ENCODE data around the gene SETD7.
A peak's percentile ranks its signal among the peaks of the same experiment; 100 is the strongest.

The SETD7 gene

DNA sequence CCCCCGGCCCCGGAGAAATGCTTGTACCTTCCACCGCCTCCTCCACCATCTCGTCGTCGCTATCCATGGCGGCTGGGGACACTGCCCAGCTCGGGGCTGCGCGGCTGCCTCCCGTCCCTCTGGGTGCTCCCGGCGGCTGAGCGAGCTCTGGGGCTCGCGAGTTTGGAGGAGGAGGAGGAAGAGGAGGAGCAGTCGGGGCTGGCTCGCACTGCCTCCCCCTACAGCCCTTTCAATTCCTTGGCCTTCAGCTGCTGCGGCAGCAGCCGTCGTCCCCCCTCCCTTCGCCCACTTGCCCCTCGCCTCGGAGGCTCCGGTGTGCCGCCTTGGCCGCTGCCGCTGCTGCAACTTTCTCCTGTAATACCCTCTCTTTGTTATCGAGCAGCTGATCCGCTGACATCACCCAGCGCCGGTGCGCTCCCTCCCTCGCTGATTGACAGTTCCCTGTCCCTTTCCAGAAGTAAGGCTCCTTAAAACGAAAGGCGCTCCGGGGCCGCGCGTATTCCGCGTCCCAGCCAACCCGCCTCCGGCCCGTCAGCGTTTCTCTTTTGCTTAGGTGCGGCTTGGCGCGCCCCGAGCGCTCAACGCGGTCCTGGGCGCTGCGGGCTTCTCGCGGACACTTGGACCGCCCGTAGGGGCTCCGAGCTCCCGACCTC lies at the start of gene SETD7:
TSS of gene SETD7 (minus strand) at position 149 of the 653 bp plus-strand sequence. CDS start at position 67, 82 bp downstream.
- Histone ChIP-seq H3K36me3 (no peaks in the 10 kb centered on the region), H3K9ac (peak within 1 kb of the TSS; percentile 95), H3K4me2 (peak within 1 kb of the TSS; percentile 88), H3K4me3 (peak within 1 kb of the TSS; percentile 98), H4K20me1 (peaks cover 37% of the 10 kb centered on the region), H3K4me1 (peaks cover 60% of the 10 kb centered on the region), H3K27ac (peak within 1 kb of the TSS; percentile 98), H3K27me3 (peaks cover 30% of the 10 kb centered on the region), H3K9me3 (no peaks in the 10 kb centered on the region)
- TF ChIP-seq Cebpa-rat (IDR thresholded peaks at IDR 0.05) = no peak

DNA sequence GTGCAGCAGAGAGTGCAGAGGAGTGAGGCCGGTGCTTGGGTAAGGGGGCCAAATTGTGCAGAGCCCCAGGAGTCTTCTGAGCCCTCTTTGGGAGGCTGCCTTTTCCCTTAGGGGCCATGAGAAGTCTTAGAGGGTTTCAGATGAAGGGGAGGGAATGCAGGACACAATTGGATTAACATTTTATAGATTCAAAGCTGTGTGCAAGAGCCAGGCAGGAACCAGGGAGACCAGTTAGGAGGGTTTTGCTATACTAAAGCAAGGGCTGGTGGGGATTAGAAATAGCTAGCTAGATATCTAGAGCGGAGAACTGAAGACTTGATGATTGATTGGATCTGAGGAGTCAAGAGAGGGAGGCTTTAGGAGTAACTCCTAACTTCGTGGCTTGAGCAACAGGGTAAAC lies 49.5 kb upstream of the SETD7 start:
- Histone ChIP-seq H3K4me2 (no peak overlapping the region), H3K36me3 (no peaks in the 10 kb centered on the region), H3K9ac (no peak overlapping the region), H3K27me3 (no peaks in the 10 kb centered on the region), H3K9me3 (no peaks in the 10 kb centered on the region), H3K4me3 (no peak overlapping the region), H3K27ac (no peak overlapping the region), H4K20me1 (no peaks in the 10 kb centered on the region), H3K4me1 (peaks cover 9% of the 10 kb centered on the region)
- no peak for TF ChIP-seq Cebpa-rat (IDR thresholded peaks at IDR 0.05)

DNA sequence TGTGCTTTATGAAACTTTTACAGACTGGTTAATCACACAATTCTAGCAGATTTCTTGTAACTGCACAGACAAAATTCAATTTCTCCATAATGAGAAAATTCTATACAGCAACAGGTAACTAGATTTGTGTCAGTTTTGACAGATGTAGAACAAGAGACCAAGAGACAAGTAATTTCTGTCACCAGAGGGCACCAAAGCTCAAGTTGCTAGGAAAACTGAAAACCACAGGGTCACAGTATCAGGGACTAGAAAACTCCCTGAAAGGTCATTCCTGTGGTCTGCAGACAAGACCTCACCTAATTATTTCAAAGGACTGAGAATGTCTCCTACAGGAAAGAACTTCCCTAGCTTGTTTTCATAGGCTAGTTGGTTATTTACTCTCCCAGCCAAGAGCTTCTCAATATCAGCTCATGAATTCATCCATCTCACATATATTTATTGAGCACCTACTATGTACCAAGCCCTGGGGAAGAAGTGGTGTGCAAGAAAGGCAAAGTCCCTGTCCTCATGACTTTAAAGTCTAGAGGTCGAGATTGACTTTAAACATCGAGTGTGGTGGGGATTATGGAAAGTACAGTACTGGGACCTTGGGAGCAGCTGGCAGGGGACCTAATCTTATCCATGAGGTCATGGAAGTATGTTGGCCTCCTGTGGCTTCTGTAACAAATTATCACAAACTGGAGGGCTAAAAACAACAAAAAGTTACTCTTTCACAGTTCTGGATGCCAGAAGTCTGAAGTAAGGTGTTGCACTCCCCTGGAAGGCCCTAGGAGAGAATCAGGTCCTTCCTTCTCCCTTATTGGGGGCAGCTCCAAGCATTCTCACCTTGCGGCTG lies 47.8 kb upstream of the SETD7 start:
- no peaks in the 10 kb centered on the region for H3K9me3 ChIP-seq
- H3K36me3 ChIP-seq = no peaks in the 10 kb centered on the region
- no peak overlapping the region for H3K9ac ChIP-seq
- H3K4me3 ChIP-seq = no peak overlapping the region
- H3K4me2 ChIP-seq = no peak overlapping the region
- H4K20me1 ChIP-seq = no peaks in the 10 kb centered on the region
- H3K27ac ChIP-seq = no peak overlapping the region
- H3K27me3 ChIP-seq = no peaks in the 10 kb centered on the region
- H3K4me1 ChIP-seq = peaks cover 9% of the 10 kb centered on the region
- no peak for TF ChIP-seq Cebpa-rat (IDR thresholded peaks at IDR 0.05)

DNA sequence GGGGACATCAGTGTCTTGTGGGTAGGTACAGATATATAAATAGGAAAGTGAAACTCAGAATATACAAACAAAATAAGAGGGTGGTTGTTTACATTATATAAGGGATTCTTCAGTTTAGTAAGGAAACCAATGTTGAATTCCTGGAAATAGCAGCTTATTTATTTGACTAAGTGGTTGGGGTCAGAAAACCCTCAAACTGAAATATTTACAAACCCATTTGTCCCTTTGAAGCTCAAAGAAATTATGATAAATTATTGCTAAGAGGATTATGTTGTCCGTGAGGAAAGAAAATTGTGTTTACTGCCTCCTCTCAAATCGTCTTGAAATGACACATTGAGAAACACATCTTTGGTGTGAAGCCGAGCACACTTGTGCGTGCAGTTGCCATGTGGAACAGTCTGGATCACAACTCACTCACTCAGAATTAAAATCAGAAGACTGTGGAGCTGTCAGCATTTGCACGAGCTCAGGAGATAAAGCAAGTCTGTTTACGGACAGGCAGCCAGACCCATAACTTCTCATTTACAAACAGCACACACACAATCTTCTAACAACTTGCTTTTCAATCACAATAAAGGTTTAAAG lies 46.8 kb upstream of the SETD7 start:
- H3K27me3 ChIP-seq = no peaks in the 10 kb centered on the region
- TF ChIP-seq Cebpa-rat (IDR thresholded peaks at IDR 0.05) = no peak
- no peak overlapping the region for H3K27ac ChIP-seq
- no peak overlapping the region for H3K9ac ChIP-seq
- no peaks in the 10 kb centered on the region for H4K20me1 ChIP-seq
- H3K4me1 ChIP-seq = peaks cover 10% of the 10 kb centered on the region
- no peak overlapping the region for H3K4me2 ChIP-seq
- H3K36me3 ChIP-seq = no peaks in the 10 kb centered on the region
- no peak overlapping the region for H3K4me3 ChIP-seq
- no peaks in the 10 kb centered on the region for H3K9me3 ChIP-seq

DNA sequence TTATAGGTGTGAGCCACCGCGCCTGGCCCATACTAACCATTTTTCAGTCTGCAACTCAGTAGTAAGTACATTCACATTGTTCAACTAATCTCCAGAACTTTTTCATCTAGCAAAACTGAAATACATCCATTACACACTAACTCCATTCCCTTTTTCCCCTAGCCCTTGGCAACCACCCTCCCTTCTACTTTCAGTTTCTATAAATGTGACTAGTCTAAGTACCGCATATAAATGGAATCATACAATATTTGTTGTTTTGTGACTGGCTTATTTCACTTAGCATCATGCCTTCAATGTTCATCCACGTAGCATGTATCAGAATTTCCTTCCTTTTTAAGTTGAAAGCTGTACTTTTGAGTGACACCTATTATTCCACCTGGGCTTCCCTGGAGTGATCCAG lies 44.6 kb upstream of the SETD7 start:
- Histone ChIP-seq H4K20me1 (no peaks in the 10 kb centered on the region), H3K4me3 (no peak overlapping the region), H3K27ac (no peak overlapping the region), H3K36me3 (no peaks in the 10 kb centered on the region), H3K9ac (no peak overlapping the region), H3K9me3 (no peaks in the 10 kb centered on the region), H3K27me3 (no peaks in the 10 kb centered on the region), H3K4me1 (peaks cover 23% of the 10 kb centered on the region), H3K4me2 (peak overlapping the region; percentile 0; the same call in 1 of the 2 replicates)
- TF ChIP-seq Cebpa-rat (IDR thresholded peaks at IDR 0.05) = no peak

DNA sequence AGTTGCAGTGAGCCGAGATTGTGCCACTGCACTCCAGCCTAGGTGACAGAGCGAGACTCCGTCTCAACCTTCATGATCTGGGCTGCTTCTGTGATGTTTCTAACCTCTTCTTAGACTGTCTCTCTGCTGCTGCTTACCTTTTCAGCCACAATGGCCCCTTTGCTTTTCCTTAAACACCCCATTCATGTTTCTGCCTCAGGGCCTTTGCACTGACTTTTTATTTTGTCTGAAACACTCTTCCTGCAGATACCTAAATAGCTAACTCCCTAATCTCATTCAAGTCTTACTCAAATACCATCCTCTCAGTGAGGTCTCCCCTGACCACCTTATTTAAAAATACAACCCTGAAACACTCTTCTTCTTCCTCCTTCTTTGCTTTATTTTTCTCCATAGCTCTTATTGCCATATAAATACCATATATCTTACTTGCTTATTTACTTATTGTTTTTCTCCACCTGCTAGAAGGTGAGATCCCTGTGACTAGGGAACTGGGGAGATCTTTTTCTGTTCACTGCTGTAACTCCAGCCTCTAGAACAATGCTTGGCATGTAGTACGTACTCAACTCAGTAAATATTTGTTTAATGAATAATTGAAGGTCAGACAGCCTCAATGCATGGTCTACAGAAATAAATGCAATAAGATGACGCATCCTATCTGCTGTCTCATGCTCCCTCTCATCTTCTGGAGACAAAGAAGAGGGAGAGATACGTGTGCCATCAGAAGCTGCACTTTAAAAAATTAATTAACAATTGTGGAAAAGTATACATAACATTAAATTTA lies 43.8 kb upstream of the SETD7 start:
- Histone ChIP-seq H3K27ac (no peak overlapping the region), H3K4me3 (no peak overlapping the region), H4K20me1 (no peaks in the 10 kb centered on the region), H3K9me3 (no peaks in the 10 kb centered on the region), H3K9ac (no peak overlapping the region), H3K27me3 (no peaks in the 10 kb centered on the region), H3K4me2 (no peak overlapping the region), H3K4me1 (peaks cover 23% of the 10 kb centered on the region), H3K36me3 (no peaks in the 10 kb centered on the region)
- no peak for TF ChIP-seq Cebpa-rat (IDR thresholded peaks at IDR 0.05)

DNA sequence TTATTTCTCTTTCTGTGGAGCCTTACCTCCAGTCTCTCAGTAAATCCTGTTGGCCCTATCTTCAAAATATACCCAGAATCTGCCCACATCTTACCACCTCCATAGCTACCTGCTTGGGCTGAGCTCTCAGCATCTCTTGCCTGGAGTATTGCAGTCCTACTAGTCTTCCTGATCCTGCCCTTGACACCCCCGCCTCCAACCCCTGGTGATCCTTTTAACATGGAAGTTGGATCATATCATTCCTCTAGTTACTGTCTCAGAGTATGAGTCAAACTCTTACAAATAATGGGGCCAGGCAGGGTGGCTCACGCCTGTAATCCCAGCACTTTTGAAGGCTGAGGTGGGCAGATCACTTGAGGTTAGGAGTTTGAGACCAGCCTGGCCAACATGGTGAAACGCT lies 43.1 kb upstream of the SETD7 start:
- no peaks in the 10 kb centered on the region for H3K36me3 ChIP-seq
- TF ChIP-seq Cebpa-rat (IDR thresholded peaks at IDR 0.05) = no peak
- H3K27me3 ChIP-seq = no peaks in the 10 kb centered on the region
- H3K27ac ChIP-seq = no peak overlapping the region
- peaks cover 23% of the 10 kb centered on the region for H3K4me1 ChIP-seq
- no peak overlapping the region for H3K4me2 ChIP-seq
- no peak overlapping the region for H3K4me3 ChIP-seq
- H4K20me1 ChIP-seq = no peaks in the 10 kb centered on the region
- H3K9ac ChIP-seq = no peak overlapping the region
- no peaks in the 10 kb centered on the region for H3K9me3 ChIP-seq

DNA sequence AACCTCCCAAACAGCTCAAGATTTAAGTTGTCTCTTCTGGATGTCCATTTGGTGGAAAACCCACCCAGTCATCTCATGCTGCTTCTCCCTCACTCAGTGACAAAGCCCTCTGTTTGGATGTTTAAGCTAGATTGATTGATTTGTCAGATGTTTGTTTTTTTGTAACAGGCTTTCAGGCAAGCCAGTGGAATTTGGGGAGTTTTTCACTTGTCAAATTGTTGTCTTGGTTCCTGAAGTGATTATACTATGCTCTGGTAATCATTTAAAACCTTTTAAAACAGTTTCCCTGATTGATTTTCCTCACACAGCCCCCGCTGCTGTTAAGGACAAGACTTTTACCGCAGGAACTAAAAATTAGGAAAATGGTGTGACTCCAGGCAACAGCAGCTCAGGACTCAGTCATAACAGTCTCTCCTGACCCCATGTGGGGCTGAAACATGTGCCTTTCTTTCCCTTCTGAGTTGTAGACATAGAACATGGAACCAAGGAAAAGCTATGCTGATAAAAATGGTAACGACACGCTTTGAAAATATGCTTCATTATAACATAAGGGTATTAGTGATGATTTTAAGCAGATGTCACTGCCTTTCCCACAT lies 40.8 kb upstream of the SETD7 start:
- H3K9me3 ChIP-seq = no peaks in the 10 kb centered on the region
- H3K36me3 ChIP-seq = no peaks in the 10 kb centered on the region
- no peak overlapping the region for H3K4me3 ChIP-seq
- 0 out of 2 replicates have a peak overlapping the region, but pooled peaks have one; percentile 28 for H3K27ac ChIP-seq
- H3K27me3 ChIP-seq = no peaks in the 10 kb centered on the region
- H3K4me1 ChIP-seq = peaks cover 23% of the 10 kb centered on the region
- H4K20me1 ChIP-seq = no peaks in the 10 kb centered on the region
- no peak for TF ChIP-seq Cebpa-rat (IDR thresholded peaks at IDR 0.05)
- no peak overlapping the region for H3K9ac ChIP-seq
- peak overlapping the region; percentile 65 for H3K4me2 ChIP-seq

DNA sequence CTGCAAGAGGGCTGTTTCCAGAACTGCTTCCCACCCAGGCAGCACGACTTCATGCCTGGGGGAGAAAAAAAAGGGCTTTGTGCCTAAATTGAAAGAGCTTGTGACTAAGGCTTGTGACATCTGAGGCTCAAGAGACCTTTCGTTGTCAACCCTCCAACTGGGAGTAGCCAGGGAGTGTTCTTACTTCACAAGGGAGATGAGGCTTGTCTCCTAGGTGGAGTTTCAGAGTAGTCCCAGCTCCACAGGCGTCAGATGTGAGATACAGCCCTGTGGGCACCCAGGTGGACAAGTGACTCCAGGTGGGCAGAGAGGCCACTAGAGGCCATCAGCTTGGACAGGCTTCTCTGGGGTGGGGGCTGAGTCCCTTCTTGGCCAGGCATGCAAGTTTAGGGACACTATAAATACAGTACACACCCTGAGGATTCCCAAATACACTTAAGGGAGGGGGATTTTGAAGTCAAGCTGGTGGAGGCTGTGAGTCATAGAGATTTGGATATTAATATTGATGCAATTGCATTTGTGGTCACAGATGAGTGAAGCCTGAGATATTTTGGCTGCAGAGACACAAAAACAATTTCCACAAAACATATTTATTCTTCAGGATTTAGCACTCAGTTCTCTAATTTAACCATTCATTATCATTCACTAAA lies 40.1 kb upstream of the SETD7 start:
- Histone ChIP-seq H3K4me1 (peaks cover 23% of the 10 kb centered on the region), H3K4me2 (peak overlapping the region; percentile 65), H3K4me3 (no peak overlapping the region), H3K36me3 (no peaks in the 10 kb centered on the region), H3K9me3 (no peaks in the 10 kb centered on the region), H3K27ac (no peak overlapping the region), H3K27me3 (no peaks in the 10 kb centered on the region), H3K9ac (no peak overlapping the region), H4K20me1 (no peaks in the 10 kb centered on the region)
- no peak for TF ChIP-seq Cebpa-rat (IDR thresholded peaks at IDR 0.05)
